GOT3 (cell line): ENCODE results near the gene GPR108.
"Not testable (repeated sequence)": the region's sequence is repeated elsewhere in the genome, so short reads cannot be mapped to it uniquely, and the experiment has no call there.

Experiments
- DNase-seq: peaks from one replicate; lab custom pipeline; 2025; ENCODE audit warnings: mixed read lengths; lab: John Stamatoyannopoulos, UW

The GPR108 gene

DNA sequence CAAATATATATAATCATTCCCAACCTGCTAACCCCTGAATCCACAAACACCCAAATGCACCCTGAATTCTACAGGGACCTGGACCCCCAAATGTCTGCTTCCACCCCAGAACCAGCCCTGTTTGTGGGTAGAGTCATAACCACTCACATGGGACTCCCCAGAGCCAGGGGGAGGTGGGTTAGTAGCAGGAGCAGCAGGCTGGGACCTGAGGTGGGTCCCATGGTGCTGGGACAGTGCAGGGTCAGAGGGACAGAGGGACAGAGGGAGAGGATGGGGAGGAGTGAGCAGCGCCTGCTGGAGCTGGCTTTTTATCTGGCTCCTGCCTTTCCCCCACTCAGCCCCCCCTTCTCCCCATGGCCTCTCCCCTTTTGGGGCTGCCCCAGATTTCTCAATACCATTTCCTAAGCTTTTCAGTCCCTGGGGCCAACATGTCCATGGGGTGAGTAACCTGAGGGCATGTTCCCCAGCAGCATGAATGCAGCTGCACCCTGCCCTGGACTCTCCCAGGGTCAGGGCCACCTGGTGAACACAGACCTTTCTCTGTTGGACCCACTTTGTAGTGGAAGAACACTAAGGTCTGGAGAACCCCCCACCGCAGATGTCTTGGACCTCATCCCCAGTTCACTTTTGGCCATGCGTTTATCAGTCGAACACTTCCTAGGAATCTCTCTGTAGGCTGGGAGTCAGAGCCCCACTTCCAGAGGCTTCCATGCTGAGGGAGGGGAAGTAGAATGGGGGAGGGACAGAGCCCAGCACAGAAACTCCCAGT, 16.8 kb downstream of the GPR108 start, which contains the start of gene C3:
Gene C3 (minus strand): TSS at position 282 of the 769 bp plus-strand sequence. CDS start 61 bp downstream, at position 221.
- peak; percentile 49 for DNase-seq

DNA sequence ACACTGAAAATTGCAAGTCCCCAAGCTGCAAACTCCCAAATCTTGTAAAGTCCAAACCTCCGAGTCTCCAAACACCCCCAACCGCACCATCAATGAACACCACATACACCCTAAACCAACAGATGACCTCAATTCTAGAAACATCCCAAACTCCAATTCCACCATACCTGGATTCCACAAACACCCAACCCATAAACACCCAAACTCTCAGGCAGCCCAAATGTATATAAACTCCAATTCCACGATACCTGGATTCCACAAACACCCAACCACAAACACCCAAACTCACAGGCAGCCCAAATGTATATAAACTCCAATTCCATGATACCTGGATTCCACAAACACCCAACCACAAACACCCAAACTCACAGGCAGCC, 17.4 kb downstream of the GPR108 start:
- no peak for DNase-seq

DNA sequence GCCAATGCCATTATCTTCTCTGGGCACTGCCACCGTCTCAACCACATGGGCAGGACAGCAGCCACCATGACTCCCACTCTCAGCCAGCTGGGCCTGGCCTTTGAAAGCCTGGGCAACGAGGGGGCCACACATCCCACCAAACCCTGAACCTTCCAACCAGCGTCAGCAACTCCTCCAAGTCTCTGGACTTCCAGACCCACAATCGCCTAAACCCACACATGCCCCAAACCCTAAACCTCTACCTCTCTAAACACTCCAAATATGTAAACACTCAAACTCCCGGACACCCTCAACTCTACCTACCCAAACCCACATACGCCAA, 17.9 kb downstream of the GPR108 start:
- DNase-seq = no peak

- DNase-seq = no peak
These were observed 18.4 kb downstream of the GPR108 start for GRCh38 chr19:6718741-6719539.

GRCh38 chr19:6718111-6718740, 19.2 kb downstream of the GPR108 start:
- no peak for DNase-seq

DNA sequence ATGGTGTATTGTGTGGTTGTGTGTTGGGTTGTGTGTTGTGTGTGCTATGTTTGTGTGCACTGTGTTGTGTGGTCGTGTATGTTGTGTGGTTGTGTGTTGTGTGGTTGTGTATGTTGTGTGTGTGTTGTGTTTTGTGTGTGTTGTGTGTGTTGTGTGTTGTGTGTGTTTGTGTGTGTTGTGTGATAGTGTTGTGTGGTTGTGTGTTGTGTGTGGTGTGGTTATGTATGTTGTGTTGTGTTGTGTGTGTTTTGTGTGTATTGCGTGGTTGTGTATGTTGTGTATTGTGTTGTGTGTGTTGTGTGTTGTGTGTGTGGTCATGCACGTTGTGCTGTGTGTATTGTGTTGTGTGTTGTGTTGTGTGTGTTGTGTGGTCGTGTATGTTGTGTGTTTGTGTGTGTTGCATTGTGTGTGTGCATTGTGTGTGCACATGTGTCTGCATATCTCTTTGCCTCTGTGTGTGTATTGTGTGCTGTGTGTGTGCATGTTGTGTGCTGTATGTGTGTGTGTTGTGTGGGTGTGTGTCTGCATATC, 19.9 kb downstream of the GPR108 start:
- DNase-seq = no peak

- DNase-seq = no peak
These were observed 20.3 kb downstream of the GPR108 start for GRCh38 chr19:6717036-6717435.

DNA sequence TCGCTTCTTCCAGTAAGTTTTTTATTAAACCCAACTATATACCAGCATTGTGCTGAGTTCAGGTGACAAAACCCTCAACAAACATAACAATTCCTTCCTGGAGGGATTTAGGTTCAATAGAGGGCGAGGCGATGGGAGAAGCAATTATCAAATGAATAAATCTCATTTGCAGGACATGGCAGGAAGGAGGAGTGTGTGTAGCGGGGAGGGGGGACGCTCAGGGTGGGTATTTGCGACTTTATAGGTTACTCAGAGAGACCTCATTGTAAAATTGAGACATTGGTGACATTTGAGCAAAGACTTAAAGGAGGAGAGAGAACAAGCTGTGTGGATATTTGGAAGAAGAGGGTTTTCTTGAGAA, 20.8 kb downstream of the GPR108 start:
- no peak for DNase-seq

DNA sequence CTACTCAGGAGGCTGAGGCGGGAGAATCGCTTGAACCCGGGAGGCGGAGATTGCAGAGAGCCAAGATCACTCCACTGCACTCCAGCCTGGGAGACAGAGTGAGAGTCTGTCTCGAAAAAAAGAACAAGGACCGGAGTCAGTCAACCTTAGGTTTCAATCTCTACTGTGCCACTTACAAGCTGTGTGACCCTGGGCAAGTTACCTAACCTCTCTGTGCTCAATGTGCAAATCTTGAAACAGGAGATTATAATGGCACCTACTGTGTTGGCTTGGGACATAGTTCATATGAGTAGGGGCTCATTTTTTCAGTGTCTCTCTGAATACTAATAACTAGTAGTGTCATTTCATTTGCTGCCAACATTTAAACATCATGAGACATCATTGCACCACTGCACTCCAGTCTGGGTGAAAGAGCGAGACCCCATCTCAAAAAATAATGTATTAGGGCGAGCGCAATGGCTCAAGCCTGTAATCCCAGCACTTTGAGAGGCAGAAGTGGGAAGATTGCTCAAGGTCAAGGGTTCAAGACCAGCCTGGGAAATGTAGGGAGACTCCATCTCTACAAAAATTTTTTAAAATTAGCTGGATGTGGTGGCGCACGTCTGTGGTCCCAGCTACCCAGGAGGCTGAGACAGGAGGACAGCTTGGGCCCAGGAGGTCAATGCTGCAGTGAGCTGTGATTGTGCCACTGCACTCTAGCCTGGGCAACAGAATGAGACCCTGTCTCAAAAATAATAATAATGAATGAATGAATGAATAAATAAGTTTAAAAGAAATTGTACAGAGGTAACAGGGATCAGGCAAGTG, 22.4 kb downstream of the GPR108 start:
- DNase-seq = no peak

GRCh38 chr19:6713773-6714692, 23.3 kb downstream of the GPR108 start:
- DNase-seq = no peak

DNA sequence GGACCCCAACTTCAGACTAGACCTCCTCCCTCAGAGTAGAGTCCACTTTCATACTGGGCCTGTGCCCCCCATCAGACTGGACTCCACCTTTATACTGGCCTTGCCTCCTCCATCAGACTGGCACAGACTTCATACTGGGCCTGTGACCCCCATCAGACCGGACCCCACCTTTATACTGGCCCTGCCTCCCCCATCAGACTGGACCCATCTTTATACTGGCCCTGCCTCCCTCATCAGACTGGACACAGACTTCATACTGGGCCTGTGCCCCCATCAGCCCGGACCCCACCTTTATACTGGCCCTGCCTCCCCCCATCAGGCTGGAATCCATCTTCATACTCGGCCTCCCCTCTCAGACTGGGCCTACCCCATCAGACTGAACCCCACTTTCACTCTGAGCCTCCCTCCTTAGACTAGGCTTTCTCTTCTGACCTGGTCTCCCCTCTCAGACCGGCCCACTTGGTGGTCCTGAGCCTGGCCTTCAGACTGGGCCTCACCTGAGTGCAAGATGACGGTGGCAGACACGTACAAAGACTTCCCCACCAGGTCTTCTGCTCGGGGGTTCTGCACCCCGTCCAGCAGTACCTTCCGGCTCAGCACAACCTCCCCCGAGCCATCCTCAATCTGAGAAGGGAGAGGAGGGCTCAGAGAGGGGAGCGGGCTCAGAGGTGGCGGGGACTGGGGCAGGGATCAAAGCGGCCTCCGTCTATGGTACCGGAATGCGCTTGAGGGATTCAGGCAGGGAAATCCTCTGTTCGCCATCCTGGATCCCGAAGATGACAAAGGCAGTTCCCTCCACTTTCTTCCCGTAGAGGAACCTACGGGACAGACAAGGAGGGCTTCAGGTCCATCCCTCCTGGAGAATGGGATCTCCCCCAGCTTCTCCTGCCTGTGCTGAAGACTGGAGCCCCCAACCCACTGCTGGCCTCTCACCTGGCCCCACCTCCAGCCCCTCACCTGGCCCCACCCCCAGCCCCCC, 24.4 kb downstream of the GPR108 start:
- DNase-seq = no peak

DNA sequence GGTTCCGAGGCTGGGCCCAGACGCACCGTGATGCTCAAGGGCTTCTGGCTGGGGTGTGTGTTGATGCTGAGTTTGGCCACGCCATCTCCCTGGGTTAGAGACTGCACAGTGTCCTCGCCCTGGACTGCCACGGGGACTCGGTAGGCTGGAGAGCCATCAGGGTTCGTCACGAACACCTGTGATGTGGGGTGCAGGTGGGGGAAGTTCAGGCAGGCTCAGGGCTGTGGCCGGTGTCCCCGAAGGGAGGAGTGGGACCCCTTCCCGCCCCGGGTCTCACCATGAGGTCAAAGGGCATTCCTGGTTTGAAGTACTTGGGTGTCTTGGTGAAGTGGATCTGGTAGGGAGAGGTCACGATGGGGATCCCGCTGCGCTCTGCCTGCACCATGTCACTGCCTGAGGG, 25.1 kb downstream of the GPR108 start:
- DNase-seq = no peak

- DNase-seq = no peak
These were observed 25.8 kb downstream of the GPR108 start for GRCh38 chr19:6711605-6712004.

GRCh38 chr19:6711078-6711361, 26.4 kb downstream of the GPR108 start:
- DNase-seq = no peak

DNA sequence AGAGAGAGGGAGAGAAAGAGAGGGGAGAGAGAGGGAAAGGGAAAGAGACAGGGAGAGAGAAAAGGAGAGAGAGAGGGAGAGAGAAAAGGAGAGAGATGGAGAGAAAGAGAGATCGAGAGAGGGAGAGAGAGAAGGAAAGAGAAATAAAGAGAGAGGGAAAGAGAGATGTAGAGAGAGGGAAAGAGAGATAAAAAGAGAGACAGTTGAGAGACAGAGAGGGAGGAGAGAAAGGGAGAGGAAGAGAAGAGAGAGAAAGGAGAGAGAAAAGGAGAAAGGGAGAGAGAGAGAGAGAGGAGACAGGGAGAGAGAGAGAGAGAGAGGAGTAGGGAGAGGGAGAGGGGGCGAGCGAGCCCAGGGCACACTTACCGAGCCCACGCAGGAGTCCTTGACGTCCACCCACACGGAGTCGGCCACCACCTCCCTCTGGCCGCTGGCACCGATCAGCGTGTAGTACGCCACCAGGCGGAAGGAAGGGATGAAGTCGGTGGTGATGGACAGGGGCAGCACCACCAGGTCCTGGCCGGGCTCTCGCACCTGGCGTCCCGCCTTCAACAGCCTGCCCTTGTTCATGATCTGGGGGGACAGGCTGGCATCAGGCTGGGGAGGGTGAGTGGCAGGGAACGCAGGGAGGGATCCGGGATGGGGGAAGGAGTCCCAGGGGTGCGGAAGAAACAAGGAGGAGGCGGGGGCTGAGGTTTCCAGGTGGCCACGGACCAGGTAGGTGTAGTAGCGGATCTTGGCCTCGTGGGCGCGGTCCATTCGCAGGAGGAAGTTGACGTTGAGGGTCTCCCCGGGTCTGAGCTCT, 26.9 kb downstream of the GPR108 start:
- DNase-seq = no peak

DNA sequence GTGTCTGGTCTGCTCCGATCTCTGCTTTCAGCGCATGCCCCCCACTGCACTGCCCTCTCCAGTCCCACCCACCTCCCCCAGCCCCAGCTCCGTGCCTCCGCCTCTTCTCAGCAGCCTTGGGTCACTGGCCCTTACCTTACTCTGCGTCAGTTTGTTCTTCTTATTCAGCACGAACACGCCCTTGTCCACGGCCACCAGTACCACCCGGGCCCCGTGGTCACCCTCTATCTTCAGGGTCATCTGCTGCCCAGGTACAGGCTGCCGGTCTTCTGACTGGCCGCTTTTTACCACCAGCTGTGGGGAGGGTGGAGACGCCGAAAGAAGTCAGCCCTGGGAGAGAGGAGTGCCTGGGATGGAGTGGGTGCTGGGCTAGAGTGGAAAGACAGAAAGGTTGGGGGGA, 27.8 kb downstream of the GPR108 start:
- no peak for DNase-seq

GRCh38 chr19:6708913-6709312, 28.5 kb downstream of the GPR108 start:
- DNase-seq = not testable (repeated sequence)

GRCh38 chr19:6708346-6708745, 29.0 kb downstream of the GPR108 start:
- DNase-seq = no peak

GRCh38 chr19:6707658-6708018, 29.7 kb downstream of the GPR108 start:
- no peak for DNase-seq
